Measurements from ENCODE around the gene WASHC3.

DNA sequence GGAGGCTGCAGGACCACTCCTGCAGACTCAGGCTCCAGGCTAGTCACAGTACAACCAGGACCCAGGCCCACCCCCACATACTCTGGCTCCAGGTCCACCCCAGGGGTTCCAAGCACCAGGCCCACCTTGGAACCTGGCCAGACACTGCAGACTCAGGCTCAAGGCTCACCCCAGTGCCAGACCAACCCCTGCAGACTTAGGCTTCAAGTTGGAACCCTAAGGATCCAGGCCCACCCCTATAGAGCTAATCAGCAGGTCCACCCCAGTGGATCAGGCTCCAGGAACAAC lies 8.8 kb downstream of the WASHC3 start:
- TF ChIP-seq, protein P1, sequence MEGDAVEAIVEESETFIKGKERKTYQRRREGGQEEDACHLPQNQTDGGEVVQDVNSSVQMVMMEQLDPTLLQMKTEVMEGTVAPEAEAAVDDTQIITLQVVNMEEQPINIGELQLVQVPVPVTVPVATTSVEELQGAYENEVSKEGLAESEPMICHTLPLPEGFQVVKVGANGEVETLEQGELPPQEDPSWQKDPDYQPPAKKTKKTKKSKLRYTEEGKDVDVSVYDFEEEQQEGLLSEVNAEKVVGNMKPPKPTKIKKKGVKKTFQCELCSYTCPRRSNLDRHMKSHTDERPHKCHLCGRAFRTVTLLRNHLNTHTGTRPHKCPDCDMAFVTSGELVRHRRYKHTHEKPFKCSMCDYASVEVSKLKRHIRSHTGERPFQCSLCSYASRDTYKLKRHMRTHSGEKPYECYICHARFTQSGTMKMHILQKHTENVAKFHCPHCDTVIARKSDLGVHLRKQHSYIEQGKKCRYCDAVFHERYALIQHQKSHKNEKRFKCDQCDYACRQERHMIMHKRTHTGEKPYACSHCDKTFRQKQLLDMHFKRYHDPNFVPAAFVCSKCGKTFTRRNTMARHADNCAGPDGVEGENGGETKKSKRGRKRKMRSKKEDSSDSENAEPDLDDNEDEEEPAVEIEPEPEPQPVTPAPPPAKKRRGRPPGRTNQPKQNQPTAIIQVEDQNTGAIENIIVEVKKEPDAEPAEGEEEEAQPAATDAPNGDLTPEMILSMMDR (IDR thresholded peaks at IDR 0.05; ENCODE audit: poor library complexity), result no peak
- TF ChIP-seq EZH2 (IDR thresholded peaks at IDR 0.05; ENCODE audit: borderline replicate concordance) (no peak), EZH2phosphoT487 (IDR thresholded peaks at IDR 0.05; ENCODE audit: low read depth, severe bottlenecking, unreplicated experiment) (no peak)

Data from hepatocyte (in vitro differentiated cells).